OCI-LY7 (cell line): ENCODE results near the gene EMX2. TPM values are rescaled to one million over a fixed set of nuclear protein-coding genes. Genes with fewer than 3 reads are reported as not detected.

Experiments used
- BruUV-seq: library from RNA; stranded (reverse); fragments of 400-500 nt; replicated peaks from 2 replicates; lab custom pipeline; 2021; lab: Mats Ljungman, UMichigan
- CTCF ChIA-PET: fragments of 300-600 bp; sonication (Branson Sonifier 250); formaldehyde crosslinking; loops from one replicate; lab custom pipeline; 2022; ENCODE audit warnings: antibody characterized with exemption; ENCODE audit not compliant: unreplicated experiment; lab: Charles Lee
- POLR2A ChIA-PET: fragments of 300-600 bp; sonication (Branson Sonifier 250); formaldehyde crosslinking; loops from one replicate; lab custom pipeline; 2022; ENCODE audit warnings: antibody characterized with exemption; lab: Charles Lee
- DNase-seq: peaks from one replicate; pipeline ENCODE4 v3.0.0-alpha.2; 2015; ENCODE audit warnings: low spot score
- H2AFZ ChIP-seq: fragments of 200-600 bp; sonication (generic), shearing (Covaris generic); 2 replicates; pipeline ENCODE4 v1.6.1; 2014; ENCODE audit warnings: mild to moderate bottlenecking, antibody characterized with exemption, low read length, moderate library complexity
- H3K27ac ChIP-seq: fragments of 200-600 bp; sonication (generic); 2 replicates; pipeline ENCODE4 v1.5.1; 2014; ENCODE audit warnings: mixed run types, low read depth, mild to moderate bottlenecking, moderate library complexity, low read length, inconsistent platforms; ENCODE audit not compliant: poor library complexity, severe bottlenecking
- H3K36me3 ChIP-seq: fragments of 200-600 bp; sonication (generic); 2 replicates; pipeline ENCODE4 v1.6.1; 2014; ENCODE audit warnings: mild to moderate bottlenecking, antibody characterized with exemption, low read length, moderate library complexity, mixed read lengths; ENCODE audit not compliant: insufficient read depth
- H3K4me1 ChIP-seq: fragments of 200-600 bp; sonication (generic); 2 replicates; pipeline ENCODE4 v1.5.1; 2014; ENCODE audit warnings: mild to moderate bottlenecking, low read length; ENCODE audit not compliant: insufficient read depth, poor library complexity, severe bottlenecking
- H3K4me2 ChIP-seq: fragments of 200-600 bp; sonication (generic); 2 replicates; pipeline ENCODE4 v1.6.1; 2014; ENCODE audit warnings: mild to moderate bottlenecking, low read length
- H3K4me3 ChIP-seq: fragments of 200-600 bp; sonication (generic); 2 replicates; pipeline ENCODE4 v1.5.1; 2014; ENCODE audit warnings: mild to moderate bottlenecking, low read depth, low read length; ENCODE audit not compliant: poor library complexity, severe bottlenecking
- H3K79me2 ChIP-seq: fragments of 200-600 bp; sonication (generic); 2 replicates; pipeline ENCODE4 v1.6.1; 2016; ENCODE audit warnings: low read depth, mild to moderate bottlenecking, low read length, moderate library complexity, mixed read lengths; ENCODE audit not compliant: insufficient read depth
- H3K9me2 ChIP-seq: fragments of 200-600 bp; sonication (generic); 2 replicates; pipeline ENCODE4 v1.6.1; 2016; ENCODE audit warnings: mild to moderate bottlenecking, low read length, mixed read lengths; ENCODE audit not compliant: insufficient read depth
- H3K9me3 ChIP-seq: fragments of 200-600 bp; sonication (generic); 2 replicates; pipeline ENCODE4 v1.6.1; 2014; ENCODE audit warnings: mild to moderate bottlenecking, mixed run types, low read length, mixed read lengths
- H4K20me1 ChIP-seq: fragments of 200-600 bp; sonication (generic); 2 replicates; pipeline ENCODE4 v1.6.1; 2014; ENCODE audit warnings: mild to moderate bottlenecking, antibody characterized with exemption, low read length, moderate library complexity, mixed read lengths; ENCODE audit not compliant: insufficient read depth
- EZH2phosphoT487 ChIP-seq: fragments of 200-600 bp; sonication (generic); IDR thresholded peaks from 2 replicates; pipeline ENCODE4 v1.6.1; 2018; ENCODE audit warnings: low read depth, borderline replicate concordance, mild to moderate bottlenecking, mixed run types, antibody characterized with exemption, low read length, moderate library complexity, mixed read lengths
- intact Hi-C: fragments of 100-400 bp; cut with micrococcal nuclease; formaldehyde crosslinking; loops from one replicate; pipeline ENCODE4 v1.10.0; 2022; ENCODE audit not compliant: unreplicated experiment
- total RNA-seq, 2 experiments: library from RNA; depleted of rRNA in 1 of 2; stranded (reverse); fragments of >200 nt in 1 of 2; shearing (Covaris generic) in 1 of 2; gene quantifications; 2 replicates each; pipeline ENCODE4 v1.2.3, GENCODE V29; 2014 to 2022
- TF ChIP-seq, protein P1 (sequence below): fragments of 200-600 bp; sonication (generic); conservative IDR thresholded peaks from 2 replicates; pipeline ENCODE4 v1.5.1; 2014; ENCODE audit warnings: mild to moderate bottlenecking, antibody characterized with exemption, low read length, moderate library complexity, mixed read lengths

Gene EMX2
- total RNA-seq, 2 experiments from 2014 or later = not detected

DNA sequence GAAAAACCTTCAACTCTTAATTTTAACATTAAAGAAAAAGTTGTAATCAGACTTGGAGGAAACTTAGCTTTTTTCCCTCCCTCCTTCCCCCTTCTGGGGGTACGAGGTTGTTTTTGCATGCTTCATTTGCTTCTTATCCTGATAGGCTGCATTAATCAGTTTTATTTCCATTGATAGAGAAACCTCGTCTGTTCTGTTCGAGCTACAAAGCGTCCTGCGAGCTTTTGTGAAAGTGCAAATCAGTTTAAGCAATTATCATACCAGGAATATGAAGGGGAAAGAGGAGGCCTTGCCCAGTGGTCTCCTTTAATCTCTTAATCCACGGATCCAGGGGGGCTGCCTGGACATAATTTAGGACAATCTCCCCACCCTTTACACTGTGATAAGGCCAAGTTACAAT lies 7.5 kb downstream of the EMX2 start:
- Histone ChIP-seq H3K4me1 (no peaks in the 10 kb centered on the region), H3K27ac (no peak overlapping the region), H4K20me1 (no peaks in the 10 kb centered on the region), H2AFZ (no peak overlapping the region), H3K9me3 (no peaks in the 10 kb centered on the region), H3K79me2 (no peaks in the 10 kb centered on the region), H3K36me3 (no peaks in the 10 kb centered on the region), H3K9me2 (no peaks in the 10 kb centered on the region), H3K4me3 (no peak overlapping the region), H3K4me2 (no peak overlapping the region)
- TF ChIP-seq EZH2phosphoT487 = no peak
- TF ChIP-seq, protein P1, sequence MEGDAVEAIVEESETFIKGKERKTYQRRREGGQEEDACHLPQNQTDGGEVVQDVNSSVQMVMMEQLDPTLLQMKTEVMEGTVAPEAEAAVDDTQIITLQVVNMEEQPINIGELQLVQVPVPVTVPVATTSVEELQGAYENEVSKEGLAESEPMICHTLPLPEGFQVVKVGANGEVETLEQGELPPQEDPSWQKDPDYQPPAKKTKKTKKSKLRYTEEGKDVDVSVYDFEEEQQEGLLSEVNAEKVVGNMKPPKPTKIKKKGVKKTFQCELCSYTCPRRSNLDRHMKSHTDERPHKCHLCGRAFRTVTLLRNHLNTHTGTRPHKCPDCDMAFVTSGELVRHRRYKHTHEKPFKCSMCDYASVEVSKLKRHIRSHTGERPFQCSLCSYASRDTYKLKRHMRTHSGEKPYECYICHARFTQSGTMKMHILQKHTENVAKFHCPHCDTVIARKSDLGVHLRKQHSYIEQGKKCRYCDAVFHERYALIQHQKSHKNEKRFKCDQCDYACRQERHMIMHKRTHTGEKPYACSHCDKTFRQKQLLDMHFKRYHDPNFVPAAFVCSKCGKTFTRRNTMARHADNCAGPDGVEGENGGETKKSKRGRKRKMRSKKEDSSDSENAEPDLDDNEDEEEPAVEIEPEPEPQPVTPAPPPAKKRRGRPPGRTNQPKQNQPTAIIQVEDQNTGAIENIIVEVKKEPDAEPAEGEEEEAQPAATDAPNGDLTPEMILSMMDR = no peak
- BruUV-seq = no TSS peak
- DNase-seq = no peak
- intact Hi-C loops = no loop called here
- CTCF ChIA-PET = no interaction called here
- POLR2A ChIA-PET = no interaction called here

DNA sequence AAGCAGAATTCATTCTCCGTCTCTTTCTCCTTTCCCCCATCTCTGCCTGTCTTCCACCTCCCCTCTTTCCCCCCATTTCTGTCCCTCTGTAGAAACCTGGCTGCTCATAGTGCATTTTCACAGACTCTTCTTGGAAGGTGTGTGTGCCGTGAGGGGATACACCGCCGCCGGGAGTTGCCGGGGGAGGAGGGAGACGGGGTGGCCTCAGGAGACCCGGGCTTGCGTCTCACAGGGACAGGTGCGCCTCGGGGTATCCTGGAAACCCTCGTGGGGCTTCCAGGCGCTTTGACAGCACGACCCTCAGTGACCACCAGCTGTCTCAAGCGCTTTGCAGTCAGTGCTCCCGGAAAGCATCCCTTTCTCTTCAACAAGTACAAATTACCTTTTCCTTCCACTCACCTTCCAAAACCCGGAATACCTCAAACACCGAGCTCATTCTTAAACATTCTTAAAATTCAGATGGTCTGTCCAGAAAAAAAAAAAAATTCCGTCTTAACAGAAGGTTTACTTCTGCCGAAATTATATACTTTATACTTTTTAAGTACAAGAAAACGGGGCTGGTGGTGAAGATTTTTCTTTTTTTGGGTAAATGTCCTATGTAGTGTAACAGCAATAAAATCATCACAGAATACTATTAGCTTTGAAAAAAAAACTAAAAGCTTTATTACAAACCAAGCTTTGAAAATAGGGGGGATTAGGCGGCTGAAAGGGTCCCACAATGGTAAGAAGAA lies 8.2 kb downstream of the EMX2 start:
- intact Hi-C loops = no loop called here
- no peak for DNase-seq
- Histone ChIP-seq H3K9me3 (no peaks in the 10 kb centered on the region), H3K9me2 (no peaks in the 10 kb centered on the region), H4K20me1 (no peaks in the 10 kb centered on the region), H3K36me3 (no peaks in the 10 kb centered on the region), H3K79me2 (no peaks in the 10 kb centered on the region), H3K4me2 (no peak overlapping the region), H3K27ac (no peak overlapping the region), H3K4me3 (no peak overlapping the region), H3K4me1 (no peaks in the 10 kb centered on the region), H2AFZ (no peak overlapping the region)
- ChIA-PET POLR2A (interaction anchor here (1.2 kb wide), 1 partner anchor 10 kb away, joined by 3 read pairs; no protein-coding TSS in a partner anchor), CTCF (no interaction called here)
- TF ChIP-seq EZH2phosphoT487 = no peak
- TF ChIP-seq, protein P1 = no peak
- no TSS peak for BruUV-seq
